ENCODE measurements around the gene SKOR1.

The SKOR1 gene

GRCh38 chr15:67824976-67825880, at the start of gene SKOR1:
SKOR1 (plus strand) TSS chr15:67825509; CDS start chr15:67825603, 94 bp downstream.
- DNase-seq = no peak

GRCh38 chr15:67775998-67776397, 49.3 kb upstream of the SKOR1 start:
- DNase-seq = no peak

GRCh38 chr15:67776600-67776999, 48.7 kb upstream of the SKOR1 start:
- DNase-seq = no peak

GRCh38 chr15:67777071-67777470, 48.2 kb upstream of the SKOR1 start:
- DNase-seq = no peak

- no peak for DNase-seq
Measured at GRCh38 chr15:67777773-67778172, 47.5 kb upstream of the SKOR1 start.

GRCh38 chr15:67778968-67779548, 46.3 kb upstream of the SKOR1 start:
- no peak for DNase-seq

GRCh38 chr15:67779549-67780111, 45.7 kb upstream of the SKOR1 start:
- DNase-seq = no peak

- no peak for DNase-seq
Measured at GRCh38 chr15:67781061-67781460, 44.2 kb upstream of the SKOR1 start.

GRCh38 chr15:67781907-67782690, 43.2 kb upstream of the SKOR1 start:
- no peak for DNase-seq

GRCh38 chr15:67782691-67782991, 42.7 kb upstream of the SKOR1 start:
- no peak for DNase-seq

- DNase-seq = no peak
Measured at GRCh38 chr15:67783303-67783702, 42.0 kb upstream of the SKOR1 start.

- no peak for DNase-seq
Measured at GRCh38 chr15:67784090-67784781, 41.1 kb upstream of the SKOR1 start.

- no peak for DNase-seq
Measured at GRCh38 chr15:67784856-67785430, 40.4 kb upstream of the SKOR1 start.

- DNase-seq = no peak
Measured at GRCh38 chr15:67785431-67785830, 39.9 kb upstream of the SKOR1 start.

GRCh38 chr15:67786646-67787045, 38.7 kb upstream of the SKOR1 start:
- no peak for DNase-seq

GRCh38 chr15:67788986-67789385, 36.3 kb upstream of the SKOR1 start:
- DNase-seq = no peak

GRCh38 chr15:67790610-67791319, 34.5 kb upstream of the SKOR1 start:
- no peak for DNase-seq

- no peak for DNase-seq
Measured at GRCh38 chr15:67792250-67792942, 32.9 kb upstream of the SKOR1 start.

GRCh38 chr15:67794832-67795574, 30.3 kb upstream of the SKOR1 start:
- no peak for DNase-seq

Data from NCI-H187 treated with DMSO at 0.1 percent for 48 hours (cell line).